NCI-H1105 (cell line): ENCODE data around the gene WNK2.

Experiments
- DNase-seq: peaks from one replicate; lab custom pipeline; 2025; lab: John Stamatoyannopoulos, UW

WNK2 gene

DNA sequence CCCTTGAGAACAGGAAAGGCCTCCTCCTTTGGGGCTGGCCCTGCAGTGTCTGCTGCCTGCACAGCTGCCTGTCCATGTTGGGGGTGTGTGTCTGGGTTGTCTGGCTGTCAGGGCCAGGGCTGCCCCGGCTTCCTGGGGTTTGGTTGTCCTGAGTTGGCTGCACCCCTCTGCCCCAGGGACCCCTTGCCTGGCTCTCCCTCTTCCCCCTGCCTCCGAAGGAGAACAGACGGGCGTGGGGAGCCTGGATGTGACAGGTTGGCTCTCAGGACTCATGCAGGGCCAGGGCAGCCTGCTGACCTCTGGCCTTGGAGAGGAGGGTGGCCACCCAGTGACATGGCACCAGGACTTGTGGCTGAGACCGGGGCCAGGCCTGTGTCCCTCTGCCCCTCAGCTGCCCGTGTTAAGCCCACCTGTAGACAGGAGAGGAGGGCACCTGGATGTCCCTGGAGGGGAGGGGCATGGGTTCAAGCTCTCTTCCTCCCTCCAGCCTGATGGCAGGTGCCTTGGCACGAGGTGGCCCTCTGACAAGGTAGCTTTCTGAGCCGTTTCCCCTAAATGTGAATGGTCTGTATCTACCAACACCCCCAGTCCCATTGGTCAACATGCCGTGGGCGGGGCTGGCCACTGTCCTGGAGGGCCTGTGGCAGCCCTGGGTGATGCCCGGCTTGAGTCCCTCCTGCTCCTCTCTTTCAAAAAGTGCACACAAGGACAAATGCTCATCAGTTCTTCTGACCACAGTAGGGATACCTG lies 34.9 kb downstream of the WNK2 start:
- DNase-seq = no peak

DNA sequence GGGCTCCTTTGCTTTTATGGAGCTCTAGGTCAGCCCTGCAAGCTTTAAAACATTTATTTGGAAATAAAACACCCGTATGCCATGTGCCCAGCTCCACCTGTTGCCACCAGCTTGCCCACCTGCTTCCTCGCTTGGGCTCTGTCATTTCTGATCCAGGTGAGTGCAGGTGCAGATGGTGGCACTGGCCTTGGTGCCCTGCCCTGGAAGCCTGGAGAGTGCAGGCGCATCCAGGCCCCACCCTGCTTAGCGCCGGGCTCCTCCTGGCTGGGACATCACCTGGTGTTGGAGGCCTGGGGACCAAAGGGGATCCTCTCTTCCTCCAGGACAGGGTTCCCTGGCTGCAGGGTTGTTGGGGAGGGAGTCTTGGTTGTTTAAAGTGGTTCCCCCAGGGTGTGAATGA lies 35.8 kb downstream of the WNK2 start:
- no peak for DNase-seq

DNA sequence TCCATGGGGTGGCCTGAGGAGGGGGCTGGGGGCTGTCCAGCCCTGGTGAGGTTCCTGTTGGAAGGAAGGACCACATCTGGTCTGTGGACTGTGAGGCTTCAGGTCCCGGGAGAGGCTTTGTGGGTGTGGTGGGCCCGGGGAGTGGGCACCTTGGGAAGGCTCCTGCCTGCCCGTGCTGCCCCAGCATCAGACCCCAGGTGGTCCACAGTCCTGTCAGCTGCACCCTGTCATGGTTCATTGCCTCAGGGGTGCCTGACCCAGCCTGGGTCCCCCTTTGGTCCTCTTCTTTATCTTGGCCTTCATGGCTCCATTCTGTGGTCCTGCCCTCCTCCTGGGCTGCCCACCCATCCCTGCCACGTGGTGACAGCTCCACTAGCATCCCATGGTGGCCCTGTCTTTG lies 36.7 kb downstream of the WNK2 start:
- no peak for DNase-seq

DNA sequence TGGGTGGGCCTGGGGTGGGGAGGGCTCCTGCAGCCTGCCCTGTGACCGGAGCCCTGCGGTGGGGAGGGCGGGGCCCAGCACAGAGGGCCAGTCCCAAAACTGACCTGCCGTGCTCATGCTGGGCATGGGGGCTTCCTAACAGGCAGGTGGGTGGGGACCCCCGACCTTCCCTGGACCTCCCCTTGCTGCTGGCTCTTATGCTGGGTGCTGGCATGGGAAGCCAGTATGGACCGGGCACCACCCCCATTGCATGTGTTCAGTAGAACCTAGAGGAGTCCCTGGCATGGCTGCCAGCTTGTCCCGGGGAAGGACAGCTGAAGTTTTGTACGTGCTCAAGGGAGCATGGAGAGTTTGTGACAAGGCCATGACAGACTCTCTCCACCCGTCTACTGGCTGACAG lies 37.1 kb downstream of the WNK2 start:
- DNase-seq = no peak

DNA sequence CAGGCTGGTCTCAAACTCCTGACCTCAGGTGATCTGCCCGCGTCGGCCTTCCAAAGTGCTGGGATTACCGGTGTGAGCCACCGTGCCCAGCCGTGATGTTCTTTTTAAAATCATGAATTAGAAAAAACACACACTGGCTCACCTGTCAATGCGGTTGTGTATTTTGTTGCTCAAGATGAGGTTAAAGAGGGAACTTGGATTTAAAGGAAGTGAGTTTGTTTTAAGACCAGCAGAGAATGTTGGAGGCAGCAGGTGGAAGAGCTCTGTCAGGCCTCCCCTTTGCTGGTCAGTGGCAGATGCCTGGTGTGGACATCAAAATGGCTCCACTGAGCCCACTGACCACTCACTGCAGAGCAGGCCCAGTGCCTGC lies 38.9 kb downstream of the WNK2 start:
- DNase-seq = no peak

DNA sequence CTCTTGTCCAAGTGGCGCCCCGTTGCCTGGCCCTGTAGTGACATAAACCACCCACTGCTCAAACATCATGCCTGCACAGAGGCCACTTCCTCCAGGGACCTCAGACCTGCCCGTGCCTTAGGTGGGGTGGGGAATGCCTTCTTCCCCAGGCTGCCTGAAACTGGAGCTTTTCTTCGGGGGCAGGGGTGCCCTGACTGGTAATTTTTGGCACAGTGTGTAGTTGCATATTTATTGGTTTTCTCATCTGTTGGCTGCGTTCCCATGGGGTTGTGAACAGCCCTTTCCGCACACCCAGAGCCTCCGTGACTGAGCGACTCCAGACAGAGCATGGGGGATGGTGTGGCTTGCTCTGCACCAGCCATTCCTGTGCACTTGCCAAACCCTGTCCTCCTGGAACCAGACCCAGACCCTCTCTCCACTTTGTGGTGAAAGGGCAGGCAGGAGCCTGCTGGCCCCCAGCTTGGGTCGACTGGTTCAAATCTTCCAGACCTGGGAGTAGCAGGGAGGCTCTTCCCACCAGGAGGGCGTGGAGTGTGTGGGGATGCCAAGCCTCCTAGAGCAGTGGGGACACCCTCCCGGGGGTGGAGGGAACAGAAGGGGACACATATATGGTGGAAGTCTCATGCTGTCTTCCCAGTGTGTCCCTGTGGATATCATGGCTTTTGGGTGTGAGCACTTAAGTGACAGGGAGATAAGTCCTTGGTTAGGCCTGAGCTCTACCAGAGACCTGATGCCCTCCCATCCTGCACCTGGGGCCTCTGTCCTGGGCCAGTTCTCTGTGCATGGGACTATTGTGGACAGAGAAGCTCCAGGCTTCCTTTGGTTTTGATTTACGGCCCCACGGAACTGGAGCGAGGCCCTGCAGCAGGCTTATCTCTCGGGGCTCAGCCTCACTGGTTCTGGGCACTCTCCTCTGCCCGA lies 39.6 kb downstream of the WNK2 start:
- DNase-seq = peak; percentile 70

DNA sequence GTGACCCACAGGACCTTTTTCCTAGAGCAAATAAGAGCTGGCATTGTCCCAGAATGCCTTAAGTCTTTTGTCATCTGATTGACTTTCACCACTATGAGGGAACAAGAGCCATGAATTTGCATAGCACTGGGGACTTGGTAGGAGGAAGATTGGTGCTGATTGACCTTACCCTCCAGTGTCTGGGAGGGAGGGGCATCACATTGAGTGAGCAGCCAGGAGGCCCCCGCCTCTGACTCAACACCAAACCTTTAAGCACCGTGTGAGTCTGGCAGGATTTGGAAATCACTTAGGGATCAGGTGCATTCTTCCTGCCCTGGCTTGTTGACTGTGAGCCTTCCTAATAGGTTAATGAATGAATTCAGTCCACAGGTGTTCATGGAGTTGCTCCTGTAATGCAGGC lies 40.7 kb downstream of the WNK2 start:
- DNase-seq = peak; percentile 69

DNA sequence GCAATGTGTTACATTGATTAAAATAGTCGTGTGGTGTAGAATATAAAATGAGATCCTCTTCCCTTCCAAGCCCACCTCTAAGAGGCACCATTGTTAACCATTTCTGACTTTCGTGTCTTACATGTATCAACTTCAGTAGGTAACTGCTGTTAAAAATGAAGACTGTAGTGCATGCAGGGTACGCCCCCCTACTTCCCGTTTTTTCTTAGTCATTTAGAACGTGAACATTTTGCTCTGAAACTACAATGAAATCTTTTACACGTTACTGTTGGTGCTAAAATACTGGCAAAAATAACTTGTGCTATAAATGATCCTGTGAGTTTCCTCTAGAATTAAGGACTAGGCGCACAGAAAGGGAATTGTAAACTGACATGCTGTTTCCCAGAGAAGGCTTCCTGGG lies 41.5 kb downstream of the WNK2 start:
- DNase-seq = no peak

DNA sequence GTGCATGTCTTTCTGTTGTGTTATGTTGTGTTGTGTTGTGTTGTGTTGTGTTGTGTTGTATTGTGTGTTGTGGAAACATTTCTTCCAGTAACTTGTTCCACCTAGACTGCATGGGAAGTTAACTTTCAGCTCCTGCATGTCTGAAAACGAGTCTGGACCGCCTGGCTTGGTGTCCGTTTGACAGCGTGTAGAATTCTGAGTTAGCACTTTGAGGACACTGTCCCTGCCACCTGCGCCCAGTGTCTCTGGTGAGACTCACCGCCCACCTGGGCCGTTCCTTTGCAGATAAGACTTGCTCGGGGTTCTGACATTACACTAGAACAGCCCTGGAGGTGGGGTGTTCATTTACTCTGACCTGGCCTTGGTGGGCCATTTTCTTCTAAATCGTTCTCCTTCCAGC lies 42.0 kb downstream of the WNK2 start:
- no peak for DNase-seq

DNA sequence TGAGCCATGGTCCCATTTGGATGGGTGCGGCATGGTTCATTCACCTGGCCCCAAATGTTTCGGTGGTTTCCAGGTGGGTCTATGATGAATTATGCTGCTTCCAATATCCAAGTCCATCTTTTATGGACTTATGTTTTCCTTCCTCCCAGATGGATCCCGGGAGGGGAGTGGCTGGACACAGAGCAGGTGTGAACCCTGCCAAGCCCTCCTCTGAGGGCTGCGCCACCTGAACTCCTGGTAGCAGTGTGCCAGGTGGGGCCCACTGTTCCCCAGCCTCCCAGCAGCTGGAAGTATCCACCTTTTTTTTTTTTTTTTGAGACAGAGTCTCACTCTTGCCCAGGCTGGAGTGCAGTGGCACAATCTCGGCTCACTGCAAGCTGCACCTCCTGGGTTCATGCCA lies 42.9 kb downstream of the WNK2 start:
- no peak for DNase-seq

DNA sequence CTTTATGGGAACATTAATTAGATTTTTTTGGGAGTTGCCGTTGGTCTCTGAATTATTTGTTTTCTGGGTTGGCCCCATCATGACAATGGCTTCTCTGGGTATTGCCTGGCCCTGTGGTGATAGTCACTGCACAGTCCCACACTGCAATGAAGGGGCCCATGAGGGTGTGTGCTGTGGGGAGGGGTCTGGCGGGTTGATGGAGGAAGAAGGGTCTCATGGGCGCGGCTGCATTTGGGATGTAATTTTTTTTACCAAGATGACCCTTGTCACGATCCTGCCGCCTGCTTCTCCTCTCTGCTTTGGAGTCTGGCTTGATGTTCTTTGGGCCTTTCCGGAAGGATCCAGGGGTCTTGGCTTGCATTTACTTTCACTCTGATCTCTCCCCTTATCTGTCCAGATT lies 44.1 kb downstream of the WNK2 start:
- no peak for DNase-seq

DNA sequence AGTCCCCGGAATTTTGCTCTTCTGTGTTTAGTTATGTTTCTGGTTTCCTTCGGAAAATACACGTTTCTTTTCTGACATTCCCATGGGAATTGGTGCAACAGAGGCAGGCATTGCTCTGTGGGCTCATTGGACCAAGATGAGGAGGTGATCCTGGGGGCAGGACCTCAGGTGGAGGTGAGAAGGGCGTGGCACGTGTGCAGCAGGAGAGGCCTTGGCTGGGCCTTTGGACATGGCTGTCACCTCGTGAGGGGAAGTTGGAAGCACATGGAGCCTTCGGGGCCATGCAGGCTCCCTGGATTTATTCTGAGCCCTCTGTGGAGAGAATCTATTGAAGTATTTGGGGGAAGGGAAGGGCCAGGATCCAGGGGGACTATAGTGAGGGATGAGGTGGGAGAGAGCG lies 44.5 kb downstream of the WNK2 start:
- no peak for DNase-seq

DNA sequence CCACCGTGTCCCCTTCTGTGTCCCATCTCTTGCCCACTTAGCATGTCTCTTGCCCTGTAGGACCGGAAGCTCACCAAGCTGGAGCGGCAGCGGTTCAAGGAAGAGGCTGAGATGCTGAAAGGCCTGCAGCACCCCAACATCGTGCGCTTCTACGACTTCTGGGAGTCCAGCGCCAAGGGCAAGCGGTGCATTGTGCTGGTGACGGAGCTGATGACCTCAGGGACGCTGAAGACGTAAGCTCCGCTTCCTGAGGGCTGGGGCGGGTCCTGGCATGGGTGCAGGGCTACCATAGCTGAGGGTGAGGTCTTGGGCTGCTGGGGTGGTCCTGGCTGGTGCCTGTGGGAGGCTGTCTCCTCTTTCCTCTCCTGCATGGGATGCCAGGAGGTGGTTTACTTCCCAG lies 45.7 kb downstream of the WNK2 start:
- no peak for DNase-seq

DNA sequence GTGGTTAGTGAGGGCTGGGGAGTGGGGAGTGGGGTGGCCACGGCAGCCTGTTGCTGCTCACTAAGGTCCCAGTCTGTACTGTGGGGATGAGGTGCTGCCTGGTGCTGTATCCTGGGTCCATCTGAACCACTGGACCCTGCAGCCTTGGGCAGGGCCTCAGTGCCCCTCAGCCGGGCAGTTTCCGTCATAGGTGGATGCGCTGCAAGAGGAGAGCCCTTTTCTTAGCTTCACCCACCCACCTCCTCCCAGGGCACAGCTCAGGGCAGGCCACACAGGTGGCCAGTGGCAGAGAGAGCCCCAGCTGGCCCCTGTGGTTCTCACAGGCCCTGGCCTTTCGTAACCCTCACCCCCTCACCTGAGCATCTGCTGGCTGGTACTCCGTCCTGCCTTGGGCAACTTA lies 46.2 kb downstream of the WNK2 start:
- no peak for DNase-seq

DNA sequence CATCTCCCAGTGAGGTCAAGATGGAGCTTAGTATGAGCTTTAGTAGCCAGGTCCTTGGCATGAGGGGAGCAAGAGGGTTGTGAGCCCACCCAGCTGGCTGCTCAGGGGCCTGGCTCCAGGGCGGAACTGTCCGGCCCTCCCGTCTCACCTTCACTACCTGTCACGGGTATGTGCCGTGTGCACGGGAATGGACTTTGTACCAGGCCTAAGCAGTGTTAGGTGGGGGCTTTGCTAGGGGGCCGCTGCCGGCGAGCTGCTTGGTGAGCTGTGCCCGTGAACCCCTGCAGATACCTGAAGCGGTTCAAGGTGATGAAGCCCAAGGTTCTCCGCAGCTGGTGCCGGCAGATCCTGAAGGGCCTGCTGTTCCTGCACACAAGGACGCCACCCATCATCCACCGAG lies 46.7 kb downstream of the WNK2 start:
- no peak for DNase-seq

DNA sequence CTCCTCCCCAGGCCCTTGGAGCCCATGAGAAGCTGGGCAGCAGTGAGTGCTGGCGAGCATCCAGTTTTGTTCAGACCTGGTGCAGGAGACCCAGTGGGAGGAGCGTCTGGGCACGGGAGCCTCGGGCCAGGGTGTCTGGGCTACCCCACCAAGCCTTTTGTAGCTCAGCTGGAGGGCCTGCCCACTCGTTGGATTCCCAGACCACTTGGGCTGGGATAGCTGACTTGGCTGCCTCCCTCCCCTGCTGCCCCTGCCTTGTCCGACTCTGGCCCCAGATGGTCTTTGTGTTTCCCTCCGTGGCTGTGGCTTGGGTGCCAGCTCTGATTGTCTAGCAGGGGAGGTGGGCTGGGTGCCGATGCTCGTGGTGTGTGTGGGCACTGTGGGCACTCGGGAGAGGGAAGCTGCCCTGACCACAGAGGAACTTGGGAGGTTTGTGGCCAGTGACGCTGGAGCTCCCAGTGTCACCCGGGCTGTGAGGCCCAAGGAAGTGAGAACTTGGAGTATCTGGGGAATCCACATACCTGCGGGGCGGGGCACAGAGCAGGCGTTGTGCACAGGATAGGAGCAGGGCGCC lies 47.3 kb downstream of the WNK2 start:
- DNase-seq = peak; percentile 64

DNA sequence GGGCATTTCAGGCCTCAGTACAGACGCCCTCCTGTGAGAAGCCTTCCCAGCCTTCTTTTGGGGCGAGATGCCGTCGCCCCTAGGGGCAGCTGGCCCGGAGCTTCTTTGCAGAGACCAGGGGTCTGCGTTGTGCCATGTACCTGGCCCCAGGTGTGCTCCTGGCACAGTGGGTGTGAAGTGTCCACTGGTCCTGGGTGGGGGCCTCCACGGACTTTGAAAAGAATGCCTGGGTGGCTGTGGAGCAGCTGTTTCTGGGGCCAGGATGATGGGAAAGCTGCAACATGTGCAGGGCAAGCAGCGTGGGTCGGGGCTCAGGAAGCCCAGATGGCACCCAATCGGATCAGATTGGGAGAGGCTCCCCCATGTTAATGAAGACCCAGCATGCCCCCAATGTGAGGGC lies 47.8 kb downstream of the WNK2 start:
- DNase-seq = no peak

DNA sequence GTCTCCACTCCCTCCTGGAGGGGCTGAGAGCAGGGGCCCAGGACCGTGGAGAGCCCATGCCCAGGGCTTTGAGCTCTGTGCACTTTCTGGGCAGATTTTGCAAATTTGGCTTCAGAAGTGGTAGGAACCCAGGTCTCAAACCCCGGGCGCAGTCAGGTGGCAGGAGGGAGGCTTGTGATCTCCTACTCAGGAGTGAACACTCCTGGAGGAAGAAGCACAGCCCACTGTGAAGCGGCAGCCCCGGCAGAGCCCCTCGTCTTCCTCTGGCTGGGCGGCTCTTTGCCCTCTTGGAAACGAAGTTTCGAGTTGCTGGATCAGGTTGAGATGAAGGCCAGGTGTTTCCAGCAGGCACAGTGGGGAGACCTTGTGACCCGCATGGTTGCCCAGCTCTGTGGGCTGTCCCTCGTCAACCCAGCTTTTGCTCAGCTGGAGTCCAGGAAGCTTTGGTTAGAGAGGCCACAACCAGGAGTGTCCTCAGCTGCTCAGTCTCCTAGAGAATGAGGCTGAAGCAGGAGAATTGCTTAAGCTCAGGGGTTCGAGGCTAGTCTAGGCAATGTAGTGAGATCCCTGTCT lies 48.5 kb downstream of the WNK2 start:
- no peak for DNase-seq

DNA sequence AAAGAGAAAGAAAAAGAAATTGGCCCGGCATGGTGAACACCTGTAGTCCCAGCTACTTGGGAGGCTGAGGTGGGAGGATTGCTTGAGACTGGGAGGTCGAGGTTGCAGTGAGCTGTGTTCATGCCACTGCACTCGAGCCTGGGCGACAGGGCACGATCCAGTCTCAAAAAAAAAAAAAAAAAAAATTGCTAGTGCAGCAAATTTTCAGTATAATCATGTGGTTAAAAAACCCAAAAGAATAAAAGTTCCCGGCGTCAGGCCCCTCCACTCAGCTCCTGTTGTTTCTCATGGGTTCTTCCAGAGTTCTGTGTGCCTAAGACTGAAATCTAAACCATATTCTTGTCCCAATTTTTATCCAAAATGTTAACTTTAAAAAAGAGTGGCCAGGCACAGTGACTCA lies 49.1 kb downstream of the WNK2 start:
- DNase-seq = no peak

DNA sequence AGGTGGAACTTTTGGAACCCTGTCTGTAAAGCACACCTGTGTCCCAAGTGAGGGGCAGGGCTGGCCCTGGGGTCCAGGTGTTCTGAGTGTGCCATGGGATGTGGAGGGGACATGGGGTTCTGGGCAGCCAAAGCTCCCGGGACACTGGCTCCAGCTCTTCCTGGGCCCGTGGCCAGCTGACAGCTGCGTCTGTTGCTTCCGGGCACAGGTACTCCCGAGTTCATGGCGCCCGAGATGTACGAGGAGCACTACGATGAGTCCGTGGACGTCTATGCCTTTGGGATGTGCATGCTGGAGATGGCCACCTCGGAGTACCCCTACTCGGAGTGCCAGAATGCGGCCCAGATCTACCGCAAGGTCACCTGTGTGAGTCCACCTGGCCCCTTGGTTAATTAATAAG lies 50.7 kb downstream of the WNK2 start:
- no peak for DNase-seq

DNA sequence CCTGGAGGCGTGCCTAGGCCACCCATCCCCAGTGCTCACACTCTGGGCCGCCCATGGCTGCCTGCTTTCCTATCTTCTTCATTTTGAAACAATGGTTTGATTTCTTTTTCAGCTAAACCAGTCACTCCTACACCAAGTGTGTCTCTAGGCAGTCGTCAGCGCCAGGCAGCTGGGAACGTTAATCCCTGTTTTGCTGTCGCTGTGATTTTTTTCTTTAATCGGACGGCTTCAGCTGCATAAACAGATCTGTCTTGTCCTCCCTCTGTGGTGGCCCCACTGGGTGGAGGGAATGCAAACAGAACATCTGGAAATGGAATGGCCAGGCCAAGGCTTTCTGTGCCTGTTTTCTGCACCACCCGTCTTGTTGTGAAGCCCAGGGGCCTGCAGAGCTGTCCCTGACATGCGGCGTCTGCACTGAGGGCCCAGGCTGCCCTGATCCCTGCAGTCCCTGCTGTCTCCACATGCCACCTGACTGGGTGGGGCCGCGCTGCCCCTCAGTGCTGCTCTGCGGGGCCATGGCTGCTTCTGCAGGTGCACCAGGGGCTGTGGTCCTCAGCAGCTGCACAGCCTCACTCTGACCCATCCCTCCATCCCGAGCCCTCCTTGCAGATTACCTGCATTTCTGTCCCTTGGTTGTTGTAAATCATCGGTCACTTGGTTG lies 51.5 kb downstream of the WNK2 start:
- DNase-seq = no peak

DNA sequence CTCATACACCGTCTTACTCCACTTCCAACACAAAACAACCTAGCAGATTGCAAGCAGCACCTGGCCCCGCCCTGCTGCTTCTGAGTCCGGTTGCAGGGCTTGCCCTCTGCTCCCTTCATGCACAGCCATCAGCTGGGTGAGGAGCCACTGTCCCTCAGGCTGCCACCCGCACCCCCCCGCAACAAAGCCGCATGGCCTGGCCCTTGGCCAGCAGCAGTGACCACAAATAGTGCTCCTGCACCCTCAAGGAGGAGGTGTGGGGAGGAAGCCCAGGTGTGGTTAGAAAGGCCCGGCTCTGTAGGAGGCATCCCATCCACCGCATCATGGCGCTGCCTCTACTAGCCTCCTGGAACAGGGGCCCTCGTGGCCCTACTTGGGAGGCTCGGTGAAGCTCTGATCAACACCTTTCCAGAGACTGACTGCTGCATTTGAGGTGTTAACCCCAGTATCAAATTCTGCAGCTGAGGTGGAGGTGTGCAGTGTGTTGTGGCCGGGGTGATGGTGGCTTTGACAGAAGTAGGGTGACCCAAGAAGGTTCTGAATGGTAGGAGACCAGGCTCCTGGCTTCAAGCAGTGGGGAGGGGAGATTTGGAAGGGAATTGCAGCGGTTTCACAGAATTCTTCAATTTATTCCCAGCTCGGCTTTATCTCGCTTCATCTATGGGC lies 52.7 kb downstream of the WNK2 start:
- no peak for DNase-seq
